Measurements from ENCODE around the gene PDCL2.

DNA sequence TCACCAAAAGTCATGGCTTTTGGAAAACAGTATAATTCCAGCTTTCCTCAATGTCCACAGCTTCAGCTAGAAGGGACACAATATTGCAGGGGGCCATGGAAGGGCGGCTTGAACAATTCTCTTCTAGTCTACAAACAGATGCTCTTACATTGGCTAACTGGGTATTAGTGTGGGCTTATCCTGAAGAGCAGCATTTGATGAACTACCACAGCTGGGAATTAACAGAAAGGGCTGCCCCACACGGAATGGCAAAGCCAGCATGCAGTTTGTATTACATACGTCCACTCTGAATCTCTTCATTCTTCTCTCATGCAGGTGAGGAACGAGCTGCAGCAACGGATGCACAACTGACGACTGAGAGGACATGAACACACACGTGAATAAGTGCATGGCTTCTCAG, 13.0 kb upstream of the PDCL2 start:
- TF ChIP-seq, protein P1, sequence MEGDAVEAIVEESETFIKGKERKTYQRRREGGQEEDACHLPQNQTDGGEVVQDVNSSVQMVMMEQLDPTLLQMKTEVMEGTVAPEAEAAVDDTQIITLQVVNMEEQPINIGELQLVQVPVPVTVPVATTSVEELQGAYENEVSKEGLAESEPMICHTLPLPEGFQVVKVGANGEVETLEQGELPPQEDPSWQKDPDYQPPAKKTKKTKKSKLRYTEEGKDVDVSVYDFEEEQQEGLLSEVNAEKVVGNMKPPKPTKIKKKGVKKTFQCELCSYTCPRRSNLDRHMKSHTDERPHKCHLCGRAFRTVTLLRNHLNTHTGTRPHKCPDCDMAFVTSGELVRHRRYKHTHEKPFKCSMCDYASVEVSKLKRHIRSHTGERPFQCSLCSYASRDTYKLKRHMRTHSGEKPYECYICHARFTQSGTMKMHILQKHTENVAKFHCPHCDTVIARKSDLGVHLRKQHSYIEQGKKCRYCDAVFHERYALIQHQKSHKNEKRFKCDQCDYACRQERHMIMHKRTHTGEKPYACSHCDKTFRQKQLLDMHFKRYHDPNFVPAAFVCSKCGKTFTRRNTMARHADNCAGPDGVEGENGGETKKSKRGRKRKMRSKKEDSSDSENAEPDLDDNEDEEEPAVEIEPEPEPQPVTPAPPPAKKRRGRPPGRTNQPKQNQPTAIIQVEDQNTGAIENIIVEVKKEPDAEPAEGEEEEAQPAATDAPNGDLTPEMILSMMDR (conservative IDR thresholded peaks at IDR 0.05 in 1 of 2, IDR thresholded peaks at IDR 0.05 in 1 of 2; ENCODE audit: low read depth in 1 of 2, low read length in 2 of 2), result no peak
- no peak for TF ChIP-seq EZH2 (IDR thresholded peaks at IDR 0.05; ENCODE audit: low read length, missing control alignments)
